HuH-7.5 (cell line): ENCODE data around the gene SNAI3.
"Not testable (repeated sequence)": the region's sequence is repeated elsewhere in the genome, so short reads cannot be mapped to it uniquely, and the experiment has no call there.

Experiments used
- DNase-seq: peaks from one replicate; pipeline ENCODE4 v3.0.0; 2011; ENCODE audit warnings: low spot score

The SNAI3 gene

DNA sequence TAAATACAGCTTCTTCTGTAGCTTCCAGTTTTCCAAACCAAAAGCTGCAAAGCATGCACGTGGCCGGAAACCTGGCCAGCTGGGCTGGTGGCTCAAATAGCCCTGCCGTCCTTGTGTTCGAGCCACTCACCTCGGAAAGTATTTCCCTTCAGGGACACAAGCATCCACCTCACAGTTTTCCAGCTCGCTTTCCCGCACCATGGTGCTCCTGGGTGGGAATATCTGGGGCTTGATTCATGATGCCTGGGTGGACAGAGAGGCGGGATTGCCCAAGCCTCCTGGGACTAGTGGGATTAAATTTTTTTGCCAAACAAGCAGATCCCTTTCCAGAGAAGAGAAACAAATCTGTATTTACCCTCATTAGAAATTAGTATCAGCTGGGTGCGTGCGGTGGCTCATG is 16.3 kb downstream of the SNAI3 start:
- DNase-seq: no peak

GRCh38 chr16:88669493-88669892 is 16.8 kb downstream of the SNAI3 start:
- DNase-seq: not testable (repeated sequence)

DNA sequence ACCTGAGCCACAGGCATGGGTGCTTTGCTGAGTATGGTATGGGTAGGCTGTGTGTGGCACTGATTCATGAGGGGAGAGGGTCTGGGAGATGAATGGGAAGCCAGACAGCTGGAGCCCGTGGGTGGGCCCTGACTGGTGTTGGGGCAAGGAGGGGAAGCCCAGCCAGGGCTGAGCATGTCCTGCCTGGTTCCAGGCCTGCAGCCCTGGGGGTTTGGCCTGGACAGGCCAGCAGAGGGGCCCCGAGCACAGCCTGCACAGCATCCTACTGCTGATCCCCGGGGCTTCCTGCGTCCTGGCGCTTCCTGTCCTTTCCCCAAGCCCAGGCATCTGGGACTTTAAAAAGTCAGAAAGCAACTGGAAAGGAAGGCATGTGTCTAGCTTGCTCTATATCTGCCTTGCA is 18.8 kb downstream of the SNAI3 start:
- DNase-seq: no peak

DNA sequence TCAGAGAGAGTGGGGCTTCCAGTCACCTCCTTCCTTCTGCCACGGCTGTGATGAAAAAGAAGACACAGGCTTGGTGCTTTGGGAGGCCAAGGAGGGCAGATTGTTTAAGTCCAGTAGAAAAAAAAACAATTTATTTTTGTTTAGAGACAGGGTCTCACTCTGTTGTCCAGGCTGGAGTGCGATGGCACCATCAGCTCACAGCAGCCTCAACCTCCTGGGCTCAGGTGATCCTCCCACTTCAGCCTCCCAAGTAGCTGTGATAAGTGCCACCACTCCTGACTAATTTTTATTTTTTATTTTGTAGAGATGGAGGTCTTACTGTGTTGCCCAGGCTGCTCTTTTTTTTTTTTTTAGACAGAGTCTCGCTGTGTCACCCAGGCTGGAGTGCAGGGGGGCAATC is 20.7 kb downstream of the SNAI3 start:
- no peak for DNase-seq

GRCh38 chr16:88665148-88665547 is 21.2 kb downstream of the SNAI3 start:
- DNase-seq: no peak

- DNase-seq: peak; percentile 100
These were observed 23.3 kb downstream of the SNAI3 start, which contains the start of gene MVD for GRCh38 chr16:88662843-88663606. Gene MVD (minus strand): TSS chr16:88663091. CDS start chr16:88663080, 11 bp downstream.

DNA sequence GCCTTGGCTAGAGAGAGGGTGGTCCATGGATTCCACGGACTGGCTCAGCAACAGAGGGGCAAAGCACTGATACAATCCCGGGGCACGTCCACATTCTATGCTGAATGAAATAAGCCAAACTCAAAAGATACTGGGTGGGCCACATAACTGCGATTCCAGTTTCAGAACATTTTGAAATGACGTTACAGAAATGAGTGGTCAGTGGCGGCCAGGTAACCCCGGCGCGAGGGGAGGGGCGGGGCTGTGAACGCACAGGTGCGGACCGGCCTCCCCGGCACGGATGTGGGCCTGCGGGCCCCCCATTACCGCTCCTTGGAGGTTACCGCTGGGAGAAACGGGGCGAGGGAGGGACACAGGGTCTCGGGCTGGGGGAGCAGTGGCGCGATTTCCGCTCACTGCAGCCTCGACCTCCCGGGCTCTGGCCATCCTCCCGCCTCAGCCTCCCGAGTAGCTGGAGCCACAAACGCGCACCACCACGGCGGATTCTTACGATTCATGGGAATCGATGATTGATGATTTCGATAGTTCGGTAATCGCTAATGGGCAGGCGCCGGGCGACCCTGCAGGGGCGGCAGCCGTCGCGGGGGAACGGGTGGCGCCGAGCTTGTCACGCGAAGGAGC is 24.0 kb downstream of the SNAI3 start:
- DNase-seq: no peak

DNA sequence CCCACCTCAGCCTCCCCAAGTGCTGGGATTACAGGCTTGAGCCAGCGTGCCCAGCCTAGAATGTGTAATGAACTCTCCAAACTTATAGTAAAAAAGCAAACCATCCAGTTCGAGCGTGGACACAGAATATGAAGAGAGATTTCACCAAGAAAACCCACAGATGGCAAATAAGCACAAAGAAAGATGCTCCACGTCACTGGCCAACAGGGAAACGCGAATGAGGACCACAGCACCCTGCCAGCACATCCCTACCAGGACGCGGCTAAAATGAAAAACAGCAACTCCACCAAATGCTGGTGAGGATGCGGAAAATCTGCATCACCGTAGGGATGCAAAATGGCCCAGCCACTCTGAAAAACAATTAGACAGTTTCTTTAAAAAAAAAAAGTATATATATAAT is 24.8 kb downstream of the SNAI3 start:
- no peak for DNase-seq

DNA sequence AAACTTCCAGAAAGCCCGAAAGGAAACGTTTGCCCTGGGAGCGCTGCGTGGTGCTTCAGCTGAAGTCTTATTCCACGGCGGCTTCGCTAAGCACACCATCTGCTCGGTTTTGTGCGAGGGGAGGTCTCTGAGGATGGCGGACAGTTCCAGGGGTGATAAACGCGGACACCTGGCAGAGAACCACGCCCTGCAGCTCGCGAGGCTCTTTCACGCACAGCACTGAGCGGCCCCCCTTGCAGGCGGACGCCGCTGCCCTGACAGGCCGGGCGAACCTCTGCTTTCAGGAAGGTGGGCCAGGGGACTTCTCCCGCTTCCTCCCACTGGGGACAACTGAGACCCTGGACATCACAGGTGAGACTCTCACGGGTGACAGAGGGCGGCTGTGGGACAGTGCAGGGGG is 27.1 kb downstream of the SNAI3 start:
- no peak for DNase-seq

DNA sequence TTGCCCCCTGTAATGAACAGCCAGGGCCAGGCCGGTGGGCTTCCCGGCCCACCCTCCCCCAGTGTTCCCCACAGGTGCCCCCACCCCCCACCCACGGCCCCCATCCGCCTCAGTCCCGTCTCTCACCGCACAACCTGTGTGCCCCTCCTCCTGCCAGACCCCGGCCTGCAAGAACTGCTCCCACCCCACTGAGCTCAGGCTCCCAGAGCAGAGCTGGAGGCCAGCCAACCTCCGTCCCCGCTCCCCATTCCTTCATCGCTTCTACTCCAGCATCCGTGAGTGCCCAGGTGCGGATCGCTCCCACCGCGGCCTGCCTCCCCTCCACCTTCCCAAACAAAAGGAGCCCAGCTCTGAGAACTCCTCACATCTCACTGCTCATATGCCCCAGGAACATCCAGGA is 27.6 kb downstream of the SNAI3 start:
- no peak for DNase-seq

DNA sequence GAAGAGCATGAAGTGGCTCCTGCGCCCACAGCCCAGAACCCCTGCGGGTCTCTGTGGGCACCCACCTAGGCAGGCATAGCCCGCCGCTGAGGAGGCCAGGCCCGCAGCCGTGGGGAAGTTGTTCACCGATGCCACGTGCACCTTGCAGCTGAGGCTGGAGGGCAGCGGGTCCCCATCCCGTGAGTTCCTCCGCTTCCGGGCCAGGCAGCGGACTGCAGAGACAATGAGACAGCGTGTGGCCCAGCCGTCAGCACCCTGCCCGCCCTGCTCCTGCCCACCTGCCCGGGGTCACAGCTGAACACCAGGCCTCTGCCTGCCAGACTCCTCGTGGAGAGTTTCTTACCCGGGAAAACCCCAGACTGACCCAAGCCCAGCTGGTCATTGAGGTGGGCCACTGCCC is 28.9 kb downstream of the SNAI3 start:
- no peak for DNase-seq

- DNase-seq: no peak
These were observed 29.9 kb downstream of the SNAI3 start for GRCh38 chr16:88656291-88656980.

- DNase-seq: no peak
These were observed 30.5 kb downstream of the SNAI3 start for GRCh38 chr16:88655733-88656281.

GRCh38 chr16:88655053-88655732 is 31.1 kb downstream of the SNAI3 start:
- no peak for DNase-seq

GRCh38 chr16:88654363-88655052 is 31.8 kb downstream of the SNAI3 start:
- no peak for DNase-seq

DNA sequence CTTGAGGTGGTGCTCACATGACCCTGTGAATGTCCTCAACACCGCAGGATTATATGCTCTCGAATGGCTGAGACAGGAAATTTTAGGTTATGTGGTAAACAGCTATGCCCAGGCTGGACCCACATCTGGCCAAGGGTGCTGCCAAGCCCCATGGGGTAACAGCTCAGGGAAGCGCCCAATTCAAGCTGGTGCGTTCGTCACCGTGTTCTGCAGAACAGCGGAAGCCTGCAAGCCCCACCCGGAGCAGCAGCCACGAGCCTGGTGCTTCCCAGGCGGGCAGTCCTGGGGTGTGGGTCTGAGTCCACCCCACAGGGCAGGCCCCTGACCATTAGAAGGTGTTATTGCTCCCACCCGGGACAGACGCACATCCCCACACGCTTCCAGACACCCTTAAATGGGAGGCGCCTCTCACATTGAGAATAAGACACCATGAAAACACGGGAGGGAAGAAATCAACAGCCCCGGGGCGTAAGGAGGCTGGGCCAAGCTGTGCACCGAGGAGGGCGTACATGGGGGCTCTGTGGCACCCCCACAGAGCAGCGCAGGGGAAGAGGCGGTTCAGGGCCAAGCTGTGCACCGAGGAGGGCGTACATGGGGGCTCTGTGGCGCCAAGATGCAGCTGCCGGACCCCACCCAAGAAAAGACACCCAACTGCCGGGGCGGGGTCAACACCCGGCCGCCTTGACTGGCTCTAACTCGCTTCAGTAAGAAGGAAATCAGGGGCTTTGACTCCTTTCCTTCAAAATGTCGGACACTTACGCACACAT is 32.5 kb downstream of the SNAI3 start:
- no peak for DNase-seq

- DNase-seq: no peak
These were observed 33.2 kb downstream of the SNAI3 start for GRCh38 chr16:88653101-88653500.

GRCh38 chr16:88652762-88653063 is 33.6 kb downstream of the SNAI3 start:
- no peak for DNase-seq

GRCh38 chr16:88651989-88652761 is 34.1 kb downstream of the SNAI3 start:
- DNase-seq: no peak

DNA sequence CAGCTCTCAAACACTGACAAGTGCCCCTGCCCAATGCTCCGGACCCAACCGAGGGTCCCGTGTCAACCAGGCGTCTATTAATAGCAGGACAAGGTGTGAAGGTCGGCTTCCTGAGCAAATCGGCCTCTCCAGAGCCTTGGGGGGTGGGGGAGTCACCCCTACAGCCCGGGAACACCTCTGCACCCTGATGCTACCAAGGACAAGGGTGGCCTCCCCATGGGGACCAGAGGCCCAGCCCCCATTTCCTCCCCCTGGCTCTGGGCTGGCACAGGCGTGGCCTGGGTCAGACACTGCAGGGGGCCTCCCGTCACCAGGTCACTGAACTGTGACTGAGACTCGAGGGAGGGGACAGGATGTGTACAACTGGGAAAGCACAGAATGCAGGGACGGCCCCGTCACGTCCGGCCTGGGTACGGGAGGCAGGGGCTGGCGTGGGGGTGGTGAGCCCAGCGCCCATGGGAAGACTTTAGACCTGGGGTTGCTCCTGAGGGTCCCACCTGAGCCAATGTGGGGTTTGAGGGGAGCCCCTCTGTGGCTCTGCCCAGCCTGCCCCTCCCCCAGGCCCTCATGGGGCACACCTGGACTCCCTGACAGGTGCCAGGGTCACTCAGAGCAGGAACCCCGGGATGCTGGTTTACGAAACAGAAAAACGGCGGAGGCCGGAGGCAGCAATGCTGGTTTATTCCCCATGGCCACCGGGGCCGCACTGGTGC is 34.9 kb downstream of the SNAI3 start:
- peak; percentile 99 for DNase-seq
